Forelimb muscle (tissue), 1 donor: ENCODE data around the gene CLTB. TPM values are rescaled to one million over a fixed set of nuclear protein-coding genes. Genes with fewer than 3 reads are reported as not detected.
A peak's percentile ranks its signal among the peaks of the same experiment; 100 is the strongest.

Source experiments
- DNase-seq: peaks from one replicate; pipeline ENCODE4 v3.0.0-alpha.2; 2013; ENCODE audit warnings: low read depth
- polyA plus RNA-seq: library from polyadenylated mRNA; unstranded; fragments of 120-200 nt; gene quantifications from one replicate; pipeline ENCODE4 v1.2.1, GENCODE V29; 2013; ENCODE audit not compliant: insufficient read length

CLTB gene
- polyA plus RNA-seq, 1 donor: 56.3 TPM

DNA sequence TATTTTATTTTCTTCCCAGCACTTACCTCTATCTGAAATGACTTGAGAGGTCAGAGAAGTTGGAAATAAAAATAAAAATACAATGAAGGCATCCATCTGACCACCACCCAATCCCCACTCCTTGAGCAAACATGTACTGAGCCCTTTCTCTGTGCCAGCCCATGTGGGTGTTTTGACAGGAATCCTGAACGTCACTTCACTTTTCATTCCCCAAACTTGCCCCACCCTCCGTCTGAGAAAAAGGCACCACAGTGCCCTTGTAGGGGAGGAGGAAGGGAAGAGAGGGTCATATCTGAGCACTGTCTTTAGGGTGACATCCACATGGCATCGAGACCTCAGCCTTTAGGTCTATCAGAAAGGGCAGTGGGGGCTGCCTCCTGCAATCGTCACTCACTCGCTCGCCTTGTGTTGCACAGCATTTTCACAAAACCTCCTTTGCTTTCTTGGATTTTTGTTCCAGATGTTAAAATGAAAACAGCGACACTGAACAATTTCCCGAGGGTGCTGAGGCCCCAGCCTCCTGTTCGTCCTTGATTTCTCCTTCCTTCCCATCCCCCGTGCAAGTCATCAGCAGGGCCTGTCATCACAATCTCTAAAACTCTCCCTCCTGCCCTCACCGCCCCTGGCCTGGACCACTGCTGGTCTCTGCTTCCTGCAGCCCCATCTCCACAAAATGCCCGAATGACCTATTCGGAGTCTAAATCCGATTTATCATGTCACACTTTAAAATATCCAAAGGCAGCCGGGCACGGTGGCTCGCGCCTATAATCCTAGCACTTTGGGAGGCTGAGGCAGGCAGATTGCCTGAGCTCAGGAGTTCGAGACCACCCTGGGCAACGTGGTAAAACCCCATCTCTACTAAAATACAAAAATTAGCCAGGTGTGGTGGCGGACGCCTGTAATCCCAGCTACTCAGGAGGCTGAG is 14.8 kb downstream of the CLTB start:
- no peak for DNase-seq

- no peak for DNase-seq
These were observed 15.8 kb downstream of the CLTB start for GRCh38 chr5:176400382-176401156.

DNA sequence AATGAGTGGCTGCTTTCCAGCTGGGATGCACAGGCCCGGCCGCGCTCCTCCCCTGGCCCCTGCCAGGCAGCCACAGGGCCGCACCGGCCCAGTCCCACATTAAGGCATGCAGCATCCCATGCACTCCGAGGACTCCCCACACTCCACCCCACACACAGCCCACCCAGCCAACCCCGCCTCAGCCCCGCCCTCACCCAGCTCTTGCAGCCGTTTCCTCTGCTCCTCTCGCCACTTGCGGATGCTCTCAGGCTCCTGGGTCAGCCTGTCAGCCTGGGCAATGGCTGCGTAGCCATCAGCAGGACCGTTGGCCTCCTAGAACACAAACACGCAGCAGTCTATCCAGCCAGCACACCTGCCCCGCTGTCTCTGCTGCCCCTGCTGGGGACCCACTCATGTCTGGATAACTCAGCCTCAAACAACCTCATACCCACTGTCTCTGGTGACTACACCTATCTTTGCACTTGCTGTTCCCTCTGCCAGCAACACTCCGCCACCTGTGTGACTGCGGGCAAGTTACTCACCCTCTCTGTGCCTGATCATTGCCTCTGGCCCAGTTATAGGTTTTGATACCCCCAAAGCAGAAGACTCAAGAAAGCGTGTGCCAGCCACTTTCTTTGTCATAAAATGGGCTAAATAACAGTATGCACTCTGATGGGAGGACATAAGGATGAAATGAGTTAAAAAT is 18.5 kb downstream of the CLTB start:
- DNase-seq: no peak

DNA sequence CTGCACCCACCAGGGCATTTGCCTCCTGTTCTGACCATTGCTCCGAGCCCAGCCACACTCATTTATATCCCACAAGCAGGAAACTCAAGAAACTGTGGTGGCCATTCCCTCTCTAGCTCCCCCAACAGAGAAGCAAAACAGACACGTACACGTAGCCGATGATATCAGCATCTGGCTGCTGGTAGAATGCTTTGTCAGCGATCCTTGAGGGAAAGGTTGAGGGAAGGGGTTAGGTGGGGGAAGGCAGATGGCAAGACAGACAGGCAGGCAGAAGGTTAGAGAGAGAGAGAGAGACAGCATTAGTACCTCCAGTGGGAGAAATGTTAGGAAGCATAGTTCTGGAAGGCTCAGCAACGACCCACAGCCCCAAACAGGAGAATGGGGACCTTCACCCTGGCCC is 20.0 kb downstream of the CLTB start:
- no peak for DNase-seq

GRCh38 chr5:176394881-176395675 is 21.3 kb downstream of the CLTB start:
- no peak for DNase-seq

GRCh38 chr5:176394096-176394495 is 22.2 kb downstream of the CLTB start:
- no peak for DNase-seq

DNA sequence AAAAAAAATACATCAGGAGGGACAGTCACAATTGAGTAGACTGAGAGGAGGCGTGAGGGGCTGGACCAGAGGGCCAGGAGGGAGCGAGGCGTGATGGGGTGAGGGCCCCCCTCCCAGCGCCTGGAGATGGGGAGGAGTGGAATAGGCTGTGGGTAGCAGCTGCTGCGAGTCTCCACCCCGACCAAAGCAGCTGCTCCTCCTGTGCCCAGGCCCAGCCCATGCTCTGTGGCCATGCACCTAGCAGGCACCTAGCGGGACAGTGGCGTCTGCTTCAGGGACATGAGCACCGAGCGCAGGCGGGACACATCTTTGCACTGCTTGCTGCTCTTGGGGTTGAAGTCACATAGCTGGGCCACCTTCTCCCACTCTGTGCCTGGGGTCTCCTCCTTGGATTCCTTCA is 23.8 kb downstream of the CLTB start:
- DNase-seq: no peak

- no peak for DNase-seq
These were observed 24.3 kb downstream of the CLTB start for GRCh38 chr5:176391999-176392398.

DNA sequence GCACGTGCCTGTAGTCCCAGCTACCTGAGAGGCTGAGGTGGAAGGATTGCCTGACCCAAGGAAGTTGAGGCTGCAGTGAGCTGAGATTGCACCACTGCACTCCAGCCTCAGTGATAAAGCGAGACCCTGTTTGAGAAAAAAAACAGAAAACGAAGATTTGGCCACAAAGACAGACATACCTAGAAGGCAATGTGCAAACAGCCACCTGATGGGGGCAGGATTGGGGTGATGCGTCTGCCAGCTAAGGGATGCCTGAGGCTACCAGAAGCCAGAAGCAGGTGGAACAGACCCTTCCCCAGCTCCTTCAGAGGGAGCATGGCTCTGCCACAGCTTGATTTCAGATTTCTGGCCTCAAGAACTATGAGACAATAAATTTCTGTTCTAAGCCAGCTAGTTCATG is 24.9 kb downstream of the CLTB start:
- no peak for DNase-seq

DNA sequence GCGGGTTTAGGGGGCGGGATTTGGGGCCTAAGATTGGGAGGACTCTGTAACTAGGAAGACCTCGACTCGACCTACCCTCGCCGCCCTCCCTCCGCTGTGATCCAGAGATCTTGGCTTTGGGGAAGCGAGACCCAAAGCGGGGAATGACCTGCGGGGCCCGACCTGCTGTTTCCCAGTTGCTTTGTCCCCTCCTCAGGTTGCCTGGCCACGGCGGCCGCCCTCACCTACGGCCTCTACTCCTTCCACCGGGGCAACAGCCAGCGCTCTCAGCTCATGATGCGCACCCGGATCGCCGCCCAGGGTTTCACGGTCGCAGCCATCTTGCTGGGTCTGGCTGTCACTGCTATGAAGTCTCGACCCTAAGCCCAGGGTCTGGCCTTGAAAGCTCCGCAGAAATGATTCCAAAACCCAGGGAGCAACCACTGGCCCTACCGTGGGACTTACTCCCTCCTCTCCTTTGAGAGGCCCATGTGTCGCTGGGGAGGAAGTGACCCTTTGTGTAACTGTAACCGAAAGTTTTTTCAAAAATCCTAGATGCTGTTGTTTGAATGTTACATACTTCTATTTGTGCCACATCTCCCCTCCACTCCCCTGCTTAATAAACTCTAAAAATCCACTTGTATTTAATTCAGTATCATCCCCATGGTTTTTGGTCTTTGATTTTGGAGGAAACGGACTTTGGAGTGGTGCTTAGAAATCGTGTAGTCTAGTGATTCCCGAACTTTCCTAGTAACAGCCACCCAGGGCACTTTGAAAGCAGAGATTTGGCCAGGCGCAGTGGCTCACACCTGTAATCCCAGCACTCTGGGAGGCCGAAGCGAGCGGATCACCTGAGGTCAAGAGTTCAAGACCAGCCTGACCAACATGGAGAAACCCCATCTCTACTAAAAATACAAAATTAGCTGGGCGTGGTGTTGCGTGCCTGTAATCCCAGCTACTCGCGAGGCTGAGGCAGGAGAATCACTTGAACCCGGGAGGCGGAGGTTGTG is 26.9 kb downstream of the CLTB start:
- DNase-seq: no peak

- DNase-seq: peak; percentile 99
These were observed 27.8 kb downstream of the CLTB start, which contains the start of the genes HIGD2A and NOP16 for GRCh38 chr5:176388444-176389134. HIGD2A (plus strand) TSS chr5:176388751; CDS start chr5:176388820, 69 bp downstream. NOP16 (minus strand) TSS chr5:176388598; CDS start chr5:176388539, 59 bp downstream.

DNA sequence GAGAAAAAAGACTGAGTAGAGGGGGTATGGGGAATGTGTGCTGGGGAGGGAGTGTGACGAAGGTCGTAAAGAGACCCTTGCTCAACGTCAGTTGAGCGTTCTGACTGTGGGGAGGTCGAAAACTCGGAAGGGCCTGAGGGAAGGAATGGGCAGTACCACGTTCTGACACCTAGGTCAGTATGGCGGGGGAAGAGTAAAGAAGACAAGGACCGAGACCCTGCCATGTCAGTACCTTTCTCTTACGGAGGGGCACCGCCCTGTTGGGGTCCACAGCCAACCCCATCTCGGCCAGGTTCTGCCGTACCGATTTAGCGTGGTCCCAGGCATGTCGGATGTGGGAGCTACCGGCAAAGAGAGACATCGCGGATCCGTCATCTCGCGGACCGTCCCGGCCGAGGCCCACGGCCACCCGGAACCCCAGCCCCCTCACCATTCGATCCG is 28.3 kb downstream of the CLTB start:
- no peak for DNase-seq

DNA sequence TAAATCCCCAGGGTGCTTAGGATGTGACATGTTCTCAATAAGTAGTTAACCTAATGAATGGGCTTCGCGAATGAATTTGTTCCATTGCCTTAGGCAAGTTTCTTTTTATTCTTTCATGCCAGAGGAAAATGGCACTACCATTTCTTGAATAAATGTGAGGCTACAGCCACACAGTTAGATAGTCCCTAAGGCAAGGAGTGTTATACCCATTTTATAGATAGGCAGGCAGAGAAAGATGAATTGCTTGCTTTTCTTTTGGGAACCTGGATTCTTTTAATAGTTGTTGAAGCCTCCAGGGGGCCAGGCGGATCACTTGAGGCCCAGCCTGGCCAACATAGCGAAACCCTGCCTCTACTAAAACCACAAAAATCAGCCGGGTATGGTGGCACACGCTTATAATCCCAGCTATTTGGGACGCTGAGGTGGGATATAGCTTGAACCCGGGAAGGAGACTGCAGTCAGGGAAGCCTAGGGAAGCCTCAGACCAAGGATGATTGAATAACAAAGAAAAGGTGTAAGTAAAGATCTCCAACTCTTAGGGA is 28.9 kb downstream of the CLTB start:
- no peak for DNase-seq

DNA sequence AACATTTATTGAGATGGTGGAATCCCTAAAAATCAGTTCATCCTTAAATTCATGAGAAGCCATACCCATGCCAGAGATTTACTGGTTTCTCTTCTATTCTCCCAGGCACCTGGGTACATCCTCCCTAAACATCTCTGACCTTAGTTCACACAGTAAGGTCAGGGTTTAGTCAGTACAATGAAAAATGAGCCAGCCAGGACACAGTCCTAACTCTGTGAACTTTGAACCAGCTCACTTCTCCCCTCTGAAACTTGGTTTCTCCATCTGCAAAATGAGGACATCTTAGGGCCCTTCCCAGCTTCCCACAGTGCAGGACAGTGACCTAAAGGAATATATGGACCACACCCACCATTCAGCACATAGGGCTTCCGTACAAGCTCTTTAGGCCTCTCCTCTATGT is 29.8 kb downstream of the CLTB start:
- DNase-seq: no peak

- no peak for DNase-seq
These were observed 31.3 kb downstream of the CLTB start for GRCh38 chr5:176384991-176385390.

DNA sequence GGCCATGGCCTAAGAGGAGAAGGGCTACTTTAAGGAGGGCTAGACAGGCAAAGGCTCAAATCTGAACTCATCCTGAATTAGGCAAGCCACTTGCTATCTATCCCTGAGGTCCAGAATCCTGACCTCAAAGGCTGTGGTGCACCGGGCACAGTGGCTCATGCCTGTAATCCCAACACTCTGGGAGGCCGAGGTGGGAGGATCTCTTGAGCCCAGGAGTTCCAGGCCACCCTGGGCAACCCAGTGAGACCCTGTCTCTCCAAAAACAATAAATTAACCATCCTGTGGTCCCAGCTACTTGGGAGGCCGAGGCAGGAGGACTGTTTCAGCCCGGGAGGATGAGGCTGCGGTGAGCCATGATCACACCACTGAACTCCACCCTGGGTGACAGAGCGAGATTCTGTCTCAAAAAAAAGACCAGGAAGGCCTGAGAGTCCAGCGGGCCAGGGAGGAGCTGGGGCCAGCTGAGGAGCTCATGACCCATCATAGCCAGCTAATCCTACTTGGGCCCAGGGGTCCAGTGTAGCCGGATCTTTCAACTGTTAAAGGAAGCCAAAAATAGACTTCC is 31.9 kb downstream of the CLTB start:
- no peak for DNase-seq

DNA sequence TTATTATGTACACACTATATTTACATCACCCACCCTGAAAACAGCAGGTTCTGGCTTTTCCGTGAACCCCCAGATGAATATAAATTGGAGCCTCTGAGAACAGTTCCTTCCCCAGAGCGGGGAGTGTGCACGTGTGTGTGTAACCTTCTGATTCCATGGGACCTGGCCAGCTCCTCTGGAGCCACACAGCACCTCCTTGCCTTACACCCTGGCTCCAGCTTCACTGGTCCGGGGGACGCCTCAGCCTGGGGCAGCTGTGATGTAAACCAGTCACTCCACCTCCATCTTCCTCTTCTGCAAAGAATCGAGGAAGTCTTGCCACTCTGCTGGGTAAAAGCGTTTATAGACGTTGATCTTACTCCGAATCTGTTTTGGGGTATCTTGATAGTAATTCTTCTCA is 32.4 kb downstream of the CLTB start:
- no peak for DNase-seq

DNA sequence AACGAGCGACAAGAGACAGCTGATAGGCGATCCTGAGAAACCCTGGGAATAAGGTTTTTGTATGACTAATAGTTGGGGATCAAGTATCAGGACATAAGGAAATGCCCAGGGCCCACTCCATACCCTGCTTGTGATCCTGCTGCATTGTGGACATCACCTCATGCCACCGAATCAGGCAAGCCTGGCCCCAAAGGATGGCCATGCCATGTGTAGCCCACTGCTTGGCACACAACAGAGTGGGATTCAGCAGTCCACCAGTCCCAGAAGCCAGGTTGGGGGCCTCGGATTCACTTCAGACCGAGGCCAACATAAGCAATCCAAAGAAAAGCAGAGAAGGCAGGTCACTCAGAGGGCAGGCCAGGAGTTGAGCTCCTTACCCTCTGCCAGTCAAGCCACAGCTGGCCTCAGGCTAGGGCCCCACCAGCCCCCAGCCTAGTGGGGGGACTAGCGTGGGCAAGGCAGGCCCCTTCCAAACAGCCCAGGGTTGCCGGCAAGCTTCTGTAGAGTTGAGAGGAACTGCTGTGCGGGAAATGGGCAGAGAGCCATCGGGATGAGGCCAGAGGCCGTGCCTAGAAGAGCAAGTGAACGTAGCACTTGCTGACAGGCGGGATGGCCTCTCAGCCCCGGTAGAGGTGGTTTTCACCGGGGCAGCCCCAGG is 33.0 kb downstream of the CLTB start:
- DNase-seq: no peak
